Loucy (cell line): Measurements from ENCODE around the gene CNDP1.

Experiments used
- H2AFZ ChIP-seq: fragments of 200-600 bp; sonication (generic); 2 replicates; pipeline ENCODE4 v1.6.0; 2016; ENCODE audit warnings: antibody characterized with exemption, mild to moderate bottlenecking, low read length, moderate library complexity
- H3F3A ChIP-seq: fragments of 200-600 bp; 2 replicates; pipeline ENCODE4 v1.6.0; 2016; ENCODE audit warnings: antibody characterized with exemption, low read depth, mild to moderate bottlenecking
- H3K27me3 ChIP-seq: fragments of 200-600 bp; sonication (generic); 2 replicates; pipeline ENCODE4 v1.6.1; 2014; ENCODE audit warnings: low read length, mild to moderate bottlenecking; ENCODE audit not compliant: insufficient read depth, poor library complexity, severe bottlenecking
- H3K36me3 ChIP-seq: fragments of 200-600 bp; sonication (generic); 2 replicates; pipeline ENCODE4 v1.6.1; 2016; ENCODE audit warnings: low read length; ENCODE audit not compliant: insufficient read depth
- H3K4me1 ChIP-seq: fragments of 200-600 bp; sonication (generic); 2 replicates; pipeline ENCODE4 v1.5.1; 2014; ENCODE audit warnings: low read length, mild to moderate bottlenecking; ENCODE audit not compliant: insufficient read depth, poor library complexity, severe bottlenecking
- H3K4me2 ChIP-seq: fragments of 200-600 bp; sonication (generic); 2 replicates; pipeline ENCODE4 v1.6.0; 2014; ENCODE audit warnings: antibody characterized with exemption, low read length, low read depth, mild to moderate bottlenecking; ENCODE audit not compliant: poor library complexity, severe bottlenecking
- H3K4me3 ChIP-seq: fragments of 200-600 bp; sonication (generic); 2 replicates; pipeline ENCODE4 v1.5.1; 2014; ENCODE audit warnings: low read length, mild to moderate bottlenecking, mixed read lengths; ENCODE audit not compliant: poor library complexity, severe bottlenecking
- H3K79me2 ChIP-seq: fragments of 200-600 bp; sonication (generic); 2 replicates; pipeline ENCODE4 v1.6.1; 2014; ENCODE audit warnings: low read length; ENCODE audit not compliant: insufficient read depth
- H3K9ac ChIP-seq: fragments of 200-600 bp; sonication (generic); 2 replicates; pipeline ENCODE4 v1.6.0; 2014; ENCODE audit warnings: mild to moderate bottlenecking, low read depth, low read length, moderate library complexity; ENCODE audit not compliant: poor library complexity, severe bottlenecking
- H3K9me2 ChIP-seq: fragments of 200-600 bp; sonication (generic); replicated peaks from 2 replicates; pipeline ENCODE4 v1.6.1; 2016; ENCODE audit warnings: low read depth, low read length, mixed read lengths
- H3K9me3 ChIP-seq: fragments of 200-600 bp; sonication (generic); 2 replicates; pipeline ENCODE4 v1.6.1; 2014; ENCODE audit warnings: mild to moderate bottlenecking, antibody characterized with exemption, low read length, low read depth; ENCODE audit not compliant: insufficient read depth
- H4K20me1 ChIP-seq: fragments of 200-600 bp; sonication (generic); 2 replicates; pipeline ENCODE4 v1.6.0; 2014; ENCODE audit warnings: antibody characterized with exemption, low read length, mild to moderate bottlenecking; ENCODE audit not compliant: insufficient read depth, poor library complexity, severe bottlenecking
- EZH2phosphoT487 ChIP-seq: fragments of 200-600 bp; IDR thresholded peaks from 2 replicates; pipeline ENCODE4 v1.6.1; 2018; ENCODE audit warnings: antibody characterized with exemption, mild to moderate bottlenecking, moderate library complexity, borderline replicate concordance
- TF ChIP-seq, protein P1 (sequence below): fragments of 200-600 bp; sonication (generic); conservative IDR thresholded peaks from 2 replicates; pipeline ENCODE4 v1.5.1; 2014; ENCODE audit warnings: mild to moderate bottlenecking, antibody characterized with exemption, low read length

CNDP1 gene

GRCh38 chr18:74546751-74547530 is 12.6 kb downstream of the CNDP1 start:
- Histone ChIP-seq H3K4me3 (no peak overlapping the region), H3F3A (no peaks in the 10 kb centered on the region), H3K9ac (no peak overlapping the region), H3K27me3 (no peaks in the 10 kb centered on the region), H3K79me2 (no peaks in the 10 kb centered on the region), H3K36me3 (no peaks in the 10 kb centered on the region), H4K20me1 (no peaks in the 10 kb centered on the region), H3K9me2 (no peaks in the 10 kb centered on the region), H3K9me3 (peaks cover 7% of the 10 kb centered on the region; the same call in 1 of the 2 replicates), H3K4me2 (no peak overlapping the region), H3K4me1 (no peaks in the 10 kb centered on the region), H2AFZ (no peak overlapping the region)
- no peak for TF ChIP-seq EZH2phosphoT487
- TF ChIP-seq, protein P1, sequence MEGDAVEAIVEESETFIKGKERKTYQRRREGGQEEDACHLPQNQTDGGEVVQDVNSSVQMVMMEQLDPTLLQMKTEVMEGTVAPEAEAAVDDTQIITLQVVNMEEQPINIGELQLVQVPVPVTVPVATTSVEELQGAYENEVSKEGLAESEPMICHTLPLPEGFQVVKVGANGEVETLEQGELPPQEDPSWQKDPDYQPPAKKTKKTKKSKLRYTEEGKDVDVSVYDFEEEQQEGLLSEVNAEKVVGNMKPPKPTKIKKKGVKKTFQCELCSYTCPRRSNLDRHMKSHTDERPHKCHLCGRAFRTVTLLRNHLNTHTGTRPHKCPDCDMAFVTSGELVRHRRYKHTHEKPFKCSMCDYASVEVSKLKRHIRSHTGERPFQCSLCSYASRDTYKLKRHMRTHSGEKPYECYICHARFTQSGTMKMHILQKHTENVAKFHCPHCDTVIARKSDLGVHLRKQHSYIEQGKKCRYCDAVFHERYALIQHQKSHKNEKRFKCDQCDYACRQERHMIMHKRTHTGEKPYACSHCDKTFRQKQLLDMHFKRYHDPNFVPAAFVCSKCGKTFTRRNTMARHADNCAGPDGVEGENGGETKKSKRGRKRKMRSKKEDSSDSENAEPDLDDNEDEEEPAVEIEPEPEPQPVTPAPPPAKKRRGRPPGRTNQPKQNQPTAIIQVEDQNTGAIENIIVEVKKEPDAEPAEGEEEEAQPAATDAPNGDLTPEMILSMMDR, result no peak

DNA sequence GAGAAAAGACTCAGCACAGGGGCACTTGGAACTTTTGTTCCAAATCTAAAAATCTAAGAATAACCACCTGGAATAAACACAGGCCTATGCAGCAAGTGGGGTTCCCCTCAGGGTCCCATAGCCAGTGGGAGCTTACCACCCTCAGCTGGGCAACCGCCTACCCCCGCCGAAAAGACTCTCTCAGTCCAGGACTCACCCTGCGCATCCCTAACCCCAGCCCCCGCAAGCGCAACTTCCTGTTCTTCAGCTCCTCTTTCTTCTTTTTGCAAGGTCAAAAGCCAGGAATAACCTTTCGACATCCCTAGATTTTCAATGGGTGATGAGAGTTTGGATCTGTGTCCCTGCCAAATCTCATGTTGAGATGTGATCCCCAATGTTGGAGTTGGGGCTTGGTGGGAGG is 13.6 kb downstream of the CNDP1 start:
- no peak overlapping the region for H2AFZ ChIP-seq
- no peak overlapping the region for H3K4me2 ChIP-seq
- no peaks in the 10 kb centered on the region for H3K9me2 ChIP-seq
- no peaks in the 10 kb centered on the region for H3K79me2 ChIP-seq
- H3K9me3 ChIP-seq, result peaks cover 7% of the 10 kb centered on the region; the same call in 1 of the 2 replicates
- H3K27me3 ChIP-seq, result no peaks in the 10 kb centered on the region
- no peak overlapping the region for H3K4me3 ChIP-seq
- H4K20me1 ChIP-seq, result no peaks in the 10 kb centered on the region
- no peak for TF ChIP-seq EZH2phosphoT487
- TF ChIP-seq, protein P1, result no peak
- H3K4me1 ChIP-seq, result no peaks in the 10 kb centered on the region
- H3F3A ChIP-seq, result no peaks in the 10 kb centered on the region
- no peak overlapping the region for H3K9ac ChIP-seq
- no peaks in the 10 kb centered on the region for H3K36me3 ChIP-seq

GRCh38 chr18:74549591-74550104 is 15.3 kb downstream of the CNDP1 start:
- no peak overlapping the region for H3K9ac ChIP-seq
- H2AFZ ChIP-seq, result no peak overlapping the region
- no peaks in the 10 kb centered on the region for H4K20me1 ChIP-seq
- H3K79me2 ChIP-seq, result no peaks in the 10 kb centered on the region
- no peaks in the 10 kb centered on the region for H3K27me3 ChIP-seq
- no peaks in the 10 kb centered on the region for H3K36me3 ChIP-seq
- no peaks in the 10 kb centered on the region for H3F3A ChIP-seq
- H3K4me2 ChIP-seq, result no peak overlapping the region
- H3K9me3 ChIP-seq, result peaks cover 7% of the 10 kb centered on the region; the same call in 1 of the 2 replicates
- no peaks in the 10 kb centered on the region for H3K9me2 ChIP-seq
- no peak for TF ChIP-seq EZH2phosphoT487
- TF ChIP-seq, protein P1, result no peak
- no peak overlapping the region for H3K4me3 ChIP-seq
- no peaks in the 10 kb centered on the region for H3K4me1 ChIP-seq
